PC-9 (cell line): Measurements from ENCODE around the gene MYO10.

Source experiments
- EZH2 ChIP-seq: fragments of 200-600 bp; sonication (generic); IDR thresholded peaks from 2 replicates; pipeline ENCODE4 v1.8.0; 2017; ENCODE audit warnings: antibody characterized with exemption, low read depth
- TF ChIP-seq, protein P1 (sequence below): fragments of 200-600 bp; sonication (generic); conservative IDR thresholded peaks from 2 replicates; pipeline ENCODE4 v1.6.1; 2017; ENCODE audit warnings: mixed run types, antibody characterized with exemption, mild to moderate bottlenecking, moderate library complexity

DNA sequence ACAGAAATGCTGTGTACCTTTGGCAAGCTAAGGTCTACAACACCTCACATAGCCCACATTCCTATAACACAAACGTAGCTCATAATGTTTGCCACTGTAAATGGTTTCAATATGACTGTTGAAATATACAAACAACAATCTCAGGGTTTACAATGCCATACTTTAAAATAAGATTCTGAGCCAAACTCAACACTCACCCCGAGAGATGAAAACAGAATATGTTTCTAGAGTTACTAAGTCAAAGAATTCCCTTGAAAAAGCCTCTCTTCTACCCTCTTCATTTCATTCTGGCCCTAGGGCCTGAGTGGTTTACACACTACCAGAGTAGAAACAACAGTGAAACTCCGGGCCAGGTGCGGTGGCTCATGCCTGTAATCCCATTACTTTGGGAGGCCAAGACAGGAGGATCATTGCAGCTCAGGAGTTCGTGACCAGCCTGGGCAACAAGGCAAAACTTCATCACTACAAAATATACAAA lies 72.6 kb downstream of the MYO10 start:
- TF ChIP-seq, protein P1, sequence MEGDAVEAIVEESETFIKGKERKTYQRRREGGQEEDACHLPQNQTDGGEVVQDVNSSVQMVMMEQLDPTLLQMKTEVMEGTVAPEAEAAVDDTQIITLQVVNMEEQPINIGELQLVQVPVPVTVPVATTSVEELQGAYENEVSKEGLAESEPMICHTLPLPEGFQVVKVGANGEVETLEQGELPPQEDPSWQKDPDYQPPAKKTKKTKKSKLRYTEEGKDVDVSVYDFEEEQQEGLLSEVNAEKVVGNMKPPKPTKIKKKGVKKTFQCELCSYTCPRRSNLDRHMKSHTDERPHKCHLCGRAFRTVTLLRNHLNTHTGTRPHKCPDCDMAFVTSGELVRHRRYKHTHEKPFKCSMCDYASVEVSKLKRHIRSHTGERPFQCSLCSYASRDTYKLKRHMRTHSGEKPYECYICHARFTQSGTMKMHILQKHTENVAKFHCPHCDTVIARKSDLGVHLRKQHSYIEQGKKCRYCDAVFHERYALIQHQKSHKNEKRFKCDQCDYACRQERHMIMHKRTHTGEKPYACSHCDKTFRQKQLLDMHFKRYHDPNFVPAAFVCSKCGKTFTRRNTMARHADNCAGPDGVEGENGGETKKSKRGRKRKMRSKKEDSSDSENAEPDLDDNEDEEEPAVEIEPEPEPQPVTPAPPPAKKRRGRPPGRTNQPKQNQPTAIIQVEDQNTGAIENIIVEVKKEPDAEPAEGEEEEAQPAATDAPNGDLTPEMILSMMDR, result no peak
- no peak for TF ChIP-seq EZH2
